HepG2 (cell line): ENCODE measurements around the gene ZNF274. TPM values are rescaled to one million over a fixed set of nuclear protein-coding genes. Genes with fewer than 3 reads are reported as not detected.
A peak's percentile ranks its signal among the peaks of the same experiment; 100 is the strongest.

Source experiments
- ATF7 ChIP-seq, 2 experiments: fragments of 450-650 bp in 1 of 2; sonication (generic) in 1 of 2; formaldehyde crosslinking in 1 of 2; IDR thresholded peaks; 2 replicates each; pipeline versions ENCODE4 v1.4.0 to v1.6.1; 2016 to 2020; ENCODE audit warnings: antibody characterized with exemption in 1 of 2, mild to moderate bottlenecking in 1 of 2, missing genetic modification reagents in 1 of 2
- HNF4A ChIP-seq: sonication (generic); formaldehyde crosslinking; IDR thresholded peaks from 2 replicates; pipeline ENCODE4 v1.4.0; 2020; ENCODE audit warnings: missing genetic modification reagents
- NONO ChIP-seq, 2 experiments: fragments of 450-650 bp in 1 of 2; sonication (generic) in 1 of 2; formaldehyde crosslinking in 1 of 2; IDR thresholded peaks in 1 of 2; conservative IDR thresholded peaks in 1 of 2; 2 replicates each; pipeline versions ENCODE4 v1.6.1 to v1.8.0; 2017 to 2022; ENCODE audit warnings: mild to moderate bottlenecking in 1 of 2, missing genetic modification reagents in 1 of 2, moderate library complexity in 1 of 2
- RFX5 ChIP-seq: IDR thresholded peaks from 2 replicates; pipeline ENCODE4 v1.6.1; 2011; ENCODE audit warnings: low read depth, low read length, improper control_type of control experiment
- SNAPC4 ChIP-seq: sonication (generic); formaldehyde crosslinking; IDR thresholded peaks from 2 replicates; pipeline ENCODE4 v1.4.0; 2020; ENCODE audit warnings: mild to moderate bottlenecking, missing genetic modification reagents
- SNAPC5 ChIP-seq: sonication (generic); formaldehyde crosslinking; IDR thresholded peaks from 2 replicates; pipeline ENCODE4 v1.8.1; 2023; ENCODE audit warnings: mild to moderate bottlenecking, missing genetic modification reagents, borderline replicate concordance
- SP4 ChIP-seq: sonication (generic); formaldehyde crosslinking; IDR thresholded peaks from 2 replicates; pipeline ENCODE4 v1.8.1; 2023; ENCODE audit warnings: mild to moderate bottlenecking, missing genetic modification reagents
- SRY ChIP-seq: sonication (generic); formaldehyde crosslinking; IDR thresholded peaks from 2 replicates; pipeline ENCODE4 v1.8.0; 2022; ENCODE audit warnings: mild to moderate bottlenecking, missing genetic modification reagents
- STAG1 ChIP-seq: sonication (generic); formaldehyde crosslinking; IDR thresholded peaks from 2 replicates; pipeline ENCODE4 v1.4.0; 2020; ENCODE audit warnings: missing genetic modification reagents
- ZNF510 ChIP-seq: sonication (generic); formaldehyde crosslinking; IDR thresholded peaks from 2 replicates; pipeline ENCODE4 v1.4.0; 2020; ENCODE audit warnings: low read depth, mild to moderate bottlenecking, missing genetic modification reagents
- ZNF543 ChIP-seq: sonication (generic); formaldehyde crosslinking; IDR thresholded peaks from 2 replicates; pipeline ENCODE4 v1.4.0; 2020; ENCODE audit warnings: mild to moderate bottlenecking, missing genetic modification reagents
- polyA plus RNA-seq, 8 experiments: library from polyadenylated mRNA; depleted of rRNA in 3 of 8; stranded (reverse) in 7 of 8; unstranded in 1 of 8; fragments of >200 nt; fragmentation: Illumina TruSeq in 4 of 8; extraction: Trizol in 4 of 8; gene quantifications; 2 replicates each; pipeline versions ENCODE4 v1.2.1 to v1.2.3, GENCODE V29; 2011 to 2016; ENCODE audit warnings: low read depth in 4 of 8, missing spikeins in 1 of 8, mixed read lengths in 1 of 8; ENCODE audit not compliant: insufficient read depth in 1 of 8
- total RNA-seq, 5 experiments: library from RNA; depleted of rRNA; stranded (reverse); fragments of >200 nt; fragmentation: Illumina TruSeq; extraction: Trizol; gene quantifications; 2 replicates each; pipeline ENCODE4 v1.2.3, GENCODE V29; 2016; ENCODE audit warnings: low read depth in 1 of 5
- TF ChIP-seq, protein P1 (sequence below): IDR thresholded peaks from 2 replicates; pipeline ENCODE4 v1.4.0; 2020; ENCODE audit warnings: mild to moderate bottlenecking, missing genetic modification reagents
- TF ChIP-seq, protein P2 (sequence below): sonication (generic); formaldehyde crosslinking; conservative IDR thresholded peaks from 2 replicates; pipeline ENCODE4 v1.8.1; 2023; ENCODE audit warnings: missing genetic modification reagents

Gene ZNF274
- total and polyA plus RNA-seq, 2 of the 13 experiments (the other 11 are each of a cell fraction or from before 2014, with no cell fraction given): 16.1 to 23.0 TPM

- TF ChIP-seq, protein P1, sequence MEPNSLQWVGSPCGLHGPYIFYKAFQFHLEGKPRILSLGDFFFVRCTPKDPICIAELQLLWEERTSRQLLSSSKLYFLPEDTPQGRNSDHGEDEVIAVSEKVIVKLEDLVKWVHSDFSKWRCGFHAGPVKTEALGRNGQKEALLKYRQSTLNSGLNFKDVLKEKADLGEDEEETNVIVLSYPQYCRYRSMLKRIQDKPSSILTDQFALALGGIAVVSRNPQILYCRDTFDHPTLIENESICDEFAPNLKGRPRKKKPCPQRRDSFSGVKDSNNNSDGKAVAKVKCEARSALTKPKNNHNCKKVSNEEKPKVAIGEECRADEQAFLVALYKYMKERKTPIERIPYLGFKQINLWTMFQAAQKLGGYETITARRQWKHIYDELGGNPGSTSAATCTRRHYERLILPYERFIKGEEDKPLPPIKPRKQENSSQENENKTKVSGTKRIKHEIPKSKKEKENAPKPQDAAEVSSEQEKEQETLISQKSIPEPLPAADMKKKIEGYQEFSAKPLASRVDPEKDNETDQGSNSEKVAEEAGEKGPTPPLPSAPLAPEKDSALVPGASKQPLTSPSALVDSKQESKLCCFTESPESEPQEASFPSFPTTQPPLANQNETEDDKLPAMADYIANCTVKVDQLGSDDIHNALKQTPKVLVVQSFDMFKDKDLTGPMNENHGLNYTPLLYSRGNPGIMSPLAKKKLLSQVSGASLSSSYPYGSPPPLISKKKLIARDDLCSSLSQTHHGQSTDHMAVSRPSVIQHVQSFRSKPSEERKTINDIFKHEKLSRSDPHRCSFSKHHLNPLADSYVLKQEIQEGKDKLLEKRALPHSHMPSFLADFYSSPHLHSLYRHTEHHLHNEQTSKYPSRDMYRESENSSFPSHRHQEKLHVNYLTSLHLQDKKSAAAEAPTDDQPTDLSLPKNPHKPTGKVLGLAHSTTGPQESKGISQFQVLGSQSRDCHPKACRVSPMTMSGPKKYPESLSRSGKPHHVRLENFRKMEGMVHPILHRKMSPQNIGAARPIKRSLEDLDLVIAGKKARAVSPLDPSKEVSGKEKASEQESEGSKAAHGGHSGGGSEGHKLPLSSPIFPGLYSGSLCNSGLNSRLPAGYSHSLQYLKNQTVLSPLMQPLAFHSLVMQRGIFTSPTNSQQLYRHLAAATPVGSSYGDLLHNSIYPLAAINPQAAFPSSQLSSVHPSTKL: peak; percentile 34
- TF ChIP-seq STAG1 (peak; percentile 100), ZNF510 (CRISPR knock-in tag) (peak; percentile 49; the same call in 1 of the 2 replicates), HNF4A (CRISPR knock-in tag) (no peak), NONO (IDR thresholded peaks at IDR 0.05) (no peak), NONO (CRISPR knock-in tag; conservative IDR thresholded peaks at IDR 0.05) (peak; percentile 74), SP4 (CRISPR knock-in tag) (peak; percentile 58), SNAPC5 (CRISPR knock-in tag) (no peak), RFX5 (peak; percentile 31; the same call in 1 of the 2 replicates), SNAPC4 (CRISPR knock-in tag) (no peak; the same call in 1 of the 2 replicates), ZNF543 (CRISPR knock-in tag) (no peak), ATF7 (IDR thresholded peaks at IDR 0.05) (no peak), ATF7 (CRISPR knock-in tag; IDR thresholded peaks at IDR 0.05) (no peak), SRY (peak; percentile 71; the same call in 1 of the 2 replicates)
- TF ChIP-seq, protein P2, sequence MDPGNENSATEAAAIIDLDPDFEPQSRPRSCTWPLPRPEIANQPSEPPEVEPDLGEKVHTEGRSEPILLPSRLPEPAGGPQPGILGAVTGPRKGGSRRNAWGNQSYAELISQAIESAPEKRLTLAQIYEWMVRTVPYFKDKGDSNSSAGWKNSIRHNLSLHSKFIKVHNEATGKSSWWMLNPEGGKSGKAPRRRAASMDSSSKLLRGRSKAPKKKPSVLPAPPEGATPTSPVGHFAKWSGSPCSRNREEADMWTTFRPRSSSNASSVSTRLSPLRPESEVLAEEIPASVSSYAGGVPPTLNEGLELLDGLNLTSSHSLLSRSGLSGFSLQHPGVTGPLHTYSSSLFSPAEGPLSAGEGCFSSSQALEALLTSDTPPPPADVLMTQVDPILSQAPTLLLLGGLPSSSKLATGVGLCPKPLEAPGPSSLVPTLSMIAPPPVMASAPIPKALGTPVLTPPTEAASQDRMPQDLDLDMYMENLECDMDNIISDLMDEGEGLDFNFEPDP: no peak
Observed at GRCh38 chr19:58154679-58155648, 27.9 kb upstream of the ZNF274 start (continued).
